GM20000 (cell line): ENCODE data around the gene SSUH2.

ENCODE experiments used
- DNase-seq: peaks from one replicate; pipeline ENCODE4 v3.0.0; 2012; ENCODE audit warnings: low spot score
- CTCF ChIP-seq: IDR thresholded peaks from 2 replicates; pipeline ENCODE4 v1.5.1; 2012; ENCODE audit warnings: mild to moderate bottlenecking, control low read depth; ENCODE audit errors: extremely low read depth, missing control alignments

Gene SSUH2

GRCh38 chr3:8653800-8654408, 9.3 kb upstream of the SSUH2 start:
- DNase-seq = no peak
- no peak for TF ChIP-seq CTCF

GRCh38 chr3:8652324-8652987, 7.9 kb upstream of the SSUH2 start:
- TF ChIP-seq CTCF = no peak
- no peak for DNase-seq

- DNase-seq = no peak
- TF ChIP-seq CTCF = no peak
Observed at GRCh38 chr3:8651418-8652323, 7.1 kb upstream of the SSUH2 start.

GRCh38 chr3:8650583-8651416, 6.2 kb upstream of the SSUH2 start:
- DNase-seq = no peak
- TF ChIP-seq CTCF = no peak

- no peak for DNase-seq
- no peak for TF ChIP-seq CTCF
Observed at GRCh38 chr3:8649757-8650156, 5.2 kb upstream of the SSUH2 start.

- TF ChIP-seq CTCF = no peak
Observed at GRCh38 chr3:8648909-8649741, 4.5 kb upstream of the SSUH2 start.

More at GRCh38 chr3:8648909-8649741, 4.5 kb upstream of the SSUH2 start:
- DNase-seq = no peak
